IMR-90 (cell line): ENCODE data around the gene DPF1. TPM values are rescaled to one million over a fixed set of nuclear protein-coding genes. Genes with fewer than 3 reads are reported as not detected.

Experiments
- ATAC-seq: fragments of 200-7000 bp; cut with Tn5 transposase; 2 replicates; pipeline ENCODE4 v1.9.1; 2020; ENCODE audit warnings: low read depth, mild to moderate bottlenecking, moderate library complexity
- BruUV-seq: library from RNA; stranded (reverse); fragments of 400-500 nt; replicated peaks from 2 replicates; lab custom pipeline; 2021; lab: Mats Ljungman, UMichigan
- CTCF ChIA-PET: fragments of 300-600 bp; formaldehyde crosslinking; extraction: SDS; loops from one replicate; lab custom pipeline; 2021; ENCODE audit warnings: antibody characterized with exemption; lab: Yijun Ruan, JAX
- POLR2A ChIA-PET: fragments of 300-600 bp; sonication (Branson Sonifier 250); formaldehyde crosslinking; loops from one replicate; lab custom pipeline; 2022; ENCODE audit warnings: antibody characterized with exemption; ENCODE audit not compliant: unreplicated experiment; lab: Charles Lee
- DNase-seq: peaks from one replicate; pipeline ENCODE4 v3.0.0; 2013
- H2AFZ ChIP-seq: replicated peaks from 2 replicates; pipeline ENCODE3; 2013; ENCODE audit warnings: low read length, mild to moderate bottlenecking; ENCODE audit not compliant: poor library complexity
- H2AK5ac ChIP-seq: 2 replicates; pipeline ENCODE4 v1.6.1; 2013; ENCODE audit warnings: low read depth, low read length, inconsistent platforms
- H2AK9ac ChIP-seq: replicated peaks from 2 replicates; pipeline ENCODE3; 2013; ENCODE audit warnings: mild to moderate bottlenecking, low read depth, low read length, moderate library complexity; ENCODE audit not compliant: poor library complexity
- H2BK120ac ChIP-seq: 2 replicates; pipeline ENCODE4 v1.6.1; 2013; ENCODE audit warnings: low read depth, low read length, inconsistent platforms
- H2BK15ac ChIP-seq: 3 replicates; pipeline ENCODE4 v1.6.1; 2013; ENCODE audit warnings: low read depth, low read length, inconsistent platforms
- H2BK20ac ChIP-seq: 2 replicates; pipeline ENCODE4 v1.6.1; 2013; ENCODE audit warnings: low read depth, mild to moderate bottlenecking, inconsistent platforms, low read length, moderate library complexity
- H2BK5ac ChIP-seq: 2 replicates; pipeline ENCODE4 v1.6.1; 2013; ENCODE audit warnings: mild to moderate bottlenecking, low read depth, low read length, inconsistent platforms; ENCODE audit not compliant: poor library complexity, severe bottlenecking
- H3K14ac ChIP-seq: replicated peaks from 2 replicates; pipeline ENCODE4 v1.6.1; 2013; ENCODE audit warnings: low read depth, low read length, inconsistent platforms
- H3K18ac ChIP-seq: 2 replicates; pipeline ENCODE4 v1.6.1; 2013; ENCODE audit warnings: low read depth, low read length, control low read depth
- H3K23ac ChIP-seq: 2 replicates; pipeline ENCODE4 v1.6.1; 2013; ENCODE audit warnings: low read depth, low read length, inconsistent platforms
- H3K27ac ChIP-seq: 2 replicates; pipeline ENCODE4 v1.5.1; 2013; ENCODE audit warnings: mild to moderate bottlenecking, control low read depth, low read length; ENCODE audit not compliant: insufficient read depth
- H3K27me3 ChIP-seq: 2 replicates; pipeline ENCODE4 v1.6.1; 2013; ENCODE audit warnings: low read length; ENCODE audit not compliant: control insufficient read depth, insufficient read depth
- H3K36me3 ChIP-seq: 2 replicates; pipeline ENCODE4 v1.6.1; 2013; ENCODE audit warnings: low read length, mixed read lengths; ENCODE audit not compliant: control insufficient read depth, insufficient read depth
- H3K4ac ChIP-seq: 2 replicates; pipeline ENCODE4 v1.6.1; 2013; ENCODE audit warnings: low read depth, low read length, inconsistent platforms
- H3K4me1 ChIP-seq: 2 replicates; pipeline ENCODE4 v1.6.1; 2013; ENCODE audit warnings: low read length, mixed read lengths; ENCODE audit not compliant: control insufficient read depth, insufficient read depth
- H3K4me2 ChIP-seq: 2 replicates; pipeline ENCODE4 v1.6.1; 2013; ENCODE audit warnings: low read depth, mild to moderate bottlenecking, control low read depth, low read length, moderate library complexity
- H3K4me3 ChIP-seq: 2 replicates; pipeline ENCODE4 v1.5.1; 2013; ENCODE audit warnings: low read depth, mild to moderate bottlenecking, control low read depth, low read length, moderate library complexity; ENCODE audit not compliant: insufficient read depth
- H3K56ac ChIP-seq: 2 replicates; pipeline ENCODE4 v1.6.1; 2013; ENCODE audit warnings: low read length, inconsistent platforms; ENCODE audit not compliant: insufficient read depth; ENCODE audit errors: extremely low read depth
- H3K79me1 ChIP-seq, 2 experiments: 2 replicates each; pipeline ENCODE4 v1.6.1; 2013; ENCODE audit warnings: low read length in 2 of 2, inconsistent platforms in 1 of 2, low read depth in 1 of 2
- H3K9ac ChIP-seq: 2 replicates; pipeline ENCODE4 v1.6.1; 2013; ENCODE audit warnings: low read depth, low read length, control low read depth
- H3K9me1 ChIP-seq: 2 replicates; pipeline ENCODE4 v1.6.1; 2013; ENCODE audit warnings: low read length, inconsistent platforms; ENCODE audit not compliant: insufficient read depth
- H3K9me3 ChIP-seq: 2 replicates; pipeline ENCODE4 v1.6.1; 2013; ENCODE audit warnings: low read length; ENCODE audit not compliant: control insufficient read depth, insufficient read depth
- H4K20me1 ChIP-seq: 2 replicates; pipeline ENCODE4 v1.6.1; 2013; ENCODE audit warnings: low read length, inconsistent platforms; ENCODE audit not compliant: insufficient read depth
- H4K5ac ChIP-seq: 2 replicates; pipeline ENCODE4 v1.6.1; 2013; ENCODE audit warnings: mild to moderate bottlenecking, low read depth, low read length, control low read depth
- H4K8ac ChIP-seq, 2 experiments: 2 replicates each; pipeline ENCODE4 v1.6.1; 2013; ENCODE audit warnings: low read depth in 2 of 2, low read length in 2 of 2, control low read depth in 1 of 2, inconsistent platforms in 1 of 2
- H4K91ac ChIP-seq: 2 replicates; pipeline ENCODE4 v1.6.1; 2013; ENCODE audit warnings: low read depth, low read length, inconsistent platforms; ENCODE audit not compliant: insufficient read depth
- BHLHE40 ChIP-seq: fragments of 150-350 bp; IDR thresholded peaks from 2 replicates; pipeline ENCODE4 v1.6.1; 2016; ENCODE audit warnings: mild to moderate bottlenecking, low read depth, low read length
- CEBPB ChIP-seq: IDR thresholded peaks from 2 replicates; pipeline ENCODE4 v1.6.1; 2012; ENCODE audit warnings: low read depth, low read length, improper control_type of control experiment
- CHD1 ChIP-seq: IDR thresholded peaks from 2 replicates; pipeline ENCODE4 v1.6.1; 2012; ENCODE audit warnings: low read depth, low read length, improper control_type of control experiment
- CTCF ChIP-seq: conservative IDR thresholded peaks from 2 replicates; pipeline ENCODE4 v1.5.1; 2012; ENCODE audit warnings: mild to moderate bottlenecking, low read depth, low read length, improper control_type of control experiment
- MXI1 ChIP-seq: IDR thresholded peaks from 2 replicates; pipeline ENCODE4 v1.6.1; 2012; ENCODE audit warnings: low read depth, mild to moderate bottlenecking, low read length, moderate library complexity, borderline replicate concordance
- NFE2L2 ChIP-seq: fragments of 150-350 bp; IDR thresholded peaks from 2 replicates; pipeline ENCODE4 v1.6.1; 2016; ENCODE audit warnings: low read depth, mild to moderate bottlenecking, low read length
- RFX5 ChIP-seq: IDR thresholded peaks from 2 replicates; pipeline ENCODE4 v1.8.0; 2012; ENCODE audit warnings: low read depth, mild to moderate bottlenecking, low read length, moderate library complexity
- WGBS, 2 experiments: methylation state at CpG; one replicate each; pipeline versions ENCODE4 v1.1.5 to v1.1.7; 2013; ENCODE audit warnings: missing lambda C conversion rate in 2 of 2; ENCODE audit not compliant: insufficient read length in 1 of 2; ENCODE audit errors: extremely low coverage in 2 of 2; 5-methylcytosine and 5-hydroxymethylcytosine counted together
- dilution Hi-C: fragments of 300-500 bp; cut with HindIII; formaldehyde crosslinking; loops from one replicate; pipeline ENCODE4 v1.14.3; 2018; ENCODE audit warnings: low sequenced_read_pairs; ENCODE audit not compliant: unreplicated experiment
- in situ Hi-C: fragments of 300-500 bp; cut with MboI; formaldehyde crosslinking; loops from 3 replicates; pipeline ENCODE4 v1.14.3; 2019; ENCODE audit warnings: low sequenced_read_pairs, inconsistent platforms, mixed read lengths
- intact Hi-C: fragments of 100-400 bp; cut with micrococcal nuclease; formaldehyde crosslinking; loops from 2 replicates; pipeline ENCODE4 v1.10.0; 2022
- polyA plus RNA-seq, 3 experiments: library from polyadenylated mRNA; depleted of rRNA; stranded (reverse); fragments of >200 nt; gene quantifications; 2 replicates each; pipeline ENCODE4 v1.2.3, GENCODE V29; 2012; ENCODE audit warnings: low replicate concordance in 1 of 3
- total RNA-seq: library from RNA; depleted of rRNA; stranded (reverse); fragments of >200 nt; gene quantifications from 2 replicates; pipeline ENCODE4 v1.2.3, GENCODE V29; 2012

The DPF1 gene
- total and polyA plus RNA-seq, 2 of the 4 experiments (the other 2 are of a cell fraction): 3.2 to 5.5 TPM

GRCh38 chr19:38170334-38170733 lies 53.7 kb downstream of the DPF1 start:
- dilution Hi-C loops (no loop called here), in situ Hi-C loops (no loop called here)

More at GRCh38 chr19:38170334-38170733, 53.7 kb downstream of the DPF1 start:
- no peak overlapping the region for H4K5ac ChIP-seq
- CTCF ChIA-PET: no interaction called here
- H2AK9ac ChIP-seq: no peak overlapping the region
- peaks cover 0 to 3% of the 10 kb centered on the region in 2 experiments; a peak in 1 of 4 replicates for H3K79me1 ChIP-seq
- no peak overlapping the region for H3K4me2 ChIP-seq
- WGBS, 2 experiments: 81% methylated on average over 10 of the region's 12 CpGs; no CpG with 5 or more reads in 1 of the 2 experiments
- no peaks in the 10 kb centered on the region for H3K9me3 ChIP-seq
- H3K9ac ChIP-seq: no peak overlapping the region
- peaks cover 9% of the 10 kb centered on the region for H3K36me3 ChIP-seq
- H3K27me3 ChIP-seq: no peaks in the 10 kb centered on the region
- H3K23ac ChIP-seq: no peak overlapping the region
- no peak overlapping the region for H4K91ac ChIP-seq
- DNase-seq: no peak
- H2BK120ac ChIP-seq: no peak overlapping the region
- H3K4me3 ChIP-seq: no peak overlapping the region
- TF ChIP-seq MXI1 (no peak), CTCF (no peak), CHD1 (no peak), RFX5 (no peak), BHLHE40 (no peak), CEBPB (no peak), NFE2L2 (no peak)
- H2BK5ac ChIP-seq: no peak overlapping the region
- intact Hi-C loops: no loop called here
- no peak for ATAC-seq
- H2BK20ac ChIP-seq: no peak overlapping the region
- no TSS peak for BruUV-seq
- H3K18ac ChIP-seq: no peak overlapping the region
- H3K27ac ChIP-seq: no peak overlapping the region
- H3K4ac ChIP-seq: no peak overlapping the region
- no peaks in the 10 kb centered on the region for H3K4me1 ChIP-seq
- no peak overlapping the region for H3K56ac ChIP-seq
- H4K20me1 ChIP-seq: no peaks in the 10 kb centered on the region
- no peak overlapping the region for H2AFZ ChIP-seq
- no peak overlapping the region for H2BK15ac ChIP-seq
- H2AK5ac ChIP-seq: no peak overlapping the region
- H4K8ac ChIP-seq: no peak overlapping the region
- H3K14ac ChIP-seq: no peak overlapping the region
- H3K9me1 ChIP-seq: 0 out of 2 replicates have a peak, but pooled peaks cover under 1% of the 10 kb centered on the region
- POLR2A ChIA-PET: no interaction called here
